ENCODE measurements around the gene USH2A.

Gene USH2A

GRCh38 chr1:216422821-216423520, at the start of gene USH2A:
USH2A (minus strand) TSS chr1:216423448; CDS start chr1:216422336, 1,112 bp downstream.
- no peak for DNase-seq (ENCODE audit: low spot score)

- no peak for DNase-seq (ENCODE audit: low spot score)
Observed at GRCh38 chr1:216466162-216466801, 43.0 kb upstream of the USH2A start.

- peak; percentile 50 for DNase-seq (ENCODE audit: low spot score)
Observed at GRCh38 chr1:216464489-216464888, 41.2 kb upstream of the USH2A start.

- no peak for DNase-seq (ENCODE audit: low spot score)
Observed at GRCh38 chr1:216462066-216462775, 39.0 kb upstream of the USH2A start.

- no peak for DNase-seq (ENCODE audit: low spot score)
Observed at GRCh38 chr1:216461466-216461865, 38.2 kb upstream of the USH2A start.

GRCh38 chr1:216459651-216460207, 36.5 kb upstream of the USH2A start:
- no peak for DNase-seq (ENCODE audit: low spot score)

- DNase-seq (ENCODE audit: low spot score), result no peak
Observed at GRCh38 chr1:216458812-216459211, 35.6 kb upstream of the USH2A start.

GRCh38 chr1:216457356-216457755, 34.1 kb upstream of the USH2A start:
- no peak for DNase-seq (ENCODE audit: low spot score)

GRCh38 chr1:216456682-216457081, 33.4 kb upstream of the USH2A start:
- DNase-seq (ENCODE audit: low spot score), result peak; percentile 50

- no peak for DNase-seq (ENCODE audit: low spot score)
Observed at GRCh38 chr1:216453777-216454176, 30.5 kb upstream of the USH2A start.

GRCh38 chr1:216450227-216450626, 27.0 kb upstream of the USH2A start:
- DNase-seq (ENCODE audit: low spot score), result no peak

- DNase-seq (ENCODE audit: low spot score), result no peak
Observed at GRCh38 chr1:216448011-216448510, 24.8 kb upstream of the USH2A start.

GRCh38 chr1:216437603-216438002, 14.4 kb upstream of the USH2A start:
- DNase-seq (ENCODE audit: low spot score), result no peak

- no peak for DNase-seq (ENCODE audit: low spot score)
Observed at GRCh38 chr1:216434232-216434631, 11.0 kb upstream of the USH2A start.

GRCh38 chr1:216433175-216433574, 9.9 kb upstream of the USH2A start:
- DNase-seq (ENCODE audit: low spot score), result no peak

GRCh38 chr1:216430744-216431143, 7.5 kb upstream of the USH2A start:
- DNase-seq (ENCODE audit: low spot score), result no peak

GRCh38 chr1:216425577-216425976, 2.3 kb upstream of the USH2A start:
- no peak for DNase-seq (ENCODE audit: low spot score)

GRCh38 chr1:216420746-216421145, 2.5 kb downstream of the USH2A start:
- DNase-seq (ENCODE audit: low spot score), result no peak

- no peak for DNase-seq (ENCODE audit: low spot score)
Observed at GRCh38 chr1:216420263-216420662, 3.0 kb downstream of the USH2A start.

- no peak for DNase-seq (ENCODE audit: low spot score)
Observed at GRCh38 chr1:216416488-216416887, 6.8 kb downstream of the USH2A start.

- DNase-seq (ENCODE audit: low spot score), result no peak
Observed at GRCh38 chr1:216410026-216410425, 13.2 kb downstream of the USH2A start.

- no peak for DNase-seq (ENCODE audit: low spot score)
Observed at GRCh38 chr1:216390956-216391355, 32.3 kb downstream of the USH2A start.

- DNase-seq (ENCODE audit: low spot score), result no peak
Observed at GRCh38 chr1:216389774-216390173, 33.5 kb downstream of the USH2A start.
